Heart left ventricle (tissue), 16 donors: ENCODE results near the gene FARSB. TPM values are rescaled to one million over a fixed set of nuclear protein-coding genes. Genes with fewer than 3 reads are reported as not detected.

ENCODE experiments used
- ATAC-seq, 4 donors: fragments of 200-7000 bp; cut with Tn5 transposase; one replicate each; pipeline ENCODE4 v1.9.1; 2020 to 2022; ENCODE audit warnings: moderate library complexity in 4 of 4, mild to moderate bottlenecking in 3 of 4, moderate number of reproducible peaks in 1 of 4
- DNase-seq, 5 donors: peaks; one replicate each; pipeline ENCODE4 v3.0.0-alpha.2; 2020
- H3K27ac ChIP-seq, 12 donors: fragments of 200-600 bp; sonication (generic) in 4 of 12; one replicate each; pipeline versions ENCODE4 v1.5.0 to v1.8.0; 2016 to 2022; ENCODE audit warnings: mild to moderate bottlenecking in 2 of 12
- H3K27me3 ChIP-seq, 9 donors: fragments of 200-600 bp; sonication (generic) in 2 of 9; one replicate each; pipeline versions ENCODE4 v1.5.1 to v1.8.0; 2016 to 2022; ENCODE audit warnings: mild to moderate bottlenecking in 3 of 9
- H3K36me3 ChIP-seq, 9 donors: fragments of 200-600 bp; sonication (generic) in 2 of 9; one replicate each; pipeline versions ENCODE4 v1.5.0 to v1.8.0; 2018 to 2022; ENCODE audit warnings: mild to moderate bottlenecking in 2 of 9
- H3K4me1 ChIP-seq, 12 donors: fragments of 200-600 bp; sonication (generic) in 4 of 12; one replicate each; pipeline versions ENCODE4 v1.5.0 to v1.8.0; 2016 to 2022; ENCODE audit warnings: mild to moderate bottlenecking in 3 of 12
- H3K4me3 ChIP-seq, 12 donors: fragments of 200-600 bp; sonication (generic) in 4 of 12; one replicate each; pipeline versions ENCODE4 v1.5.0 to v1.8.0; 2017 to 2022; ENCODE audit warnings: mild to moderate bottlenecking in 9 of 12, moderate library complexity in 4 of 12
- H3K9me3 ChIP-seq, 12 donors: fragments of 200-600 bp; sonication (generic) in 4 of 12; one replicate each; pipeline versions ENCODE4 v1.5.0 to v1.8.0; 2016 to 2022; ENCODE audit warnings: mild to moderate bottlenecking in 1 of 12
- POLR2A ChIP-seq, 2 donors: fragments of 450-650 bp; IDR thresholded peaks; one replicate each; pipeline ENCODE4 v1.6.1; 2017; ENCODE audit warnings: antibody characterized with exemption in 2 of 2, mild to moderate bottlenecking in 2 of 2, moderate library complexity in 2 of 2
- WGBS, 4 donors: extraction: QIAGEN DNeasy Blood & Tissue Kit in 2 of 4; methylation state at CpG; one replicate each; pipeline versions ENCODE4 v1.1.5 to v1.1.7; 2013 to 2018; 5-methylcytosine and 5-hydroxymethylcytosine counted together
- intact Hi-C, 10 donors: fragments of 100-400 bp; cut with DNase I; formaldehyde crosslinking; loops; one replicate each; pipeline versions ENCODE4 v1.11.1 to v1.14.2; 2022
- polyA plus RNA-seq, 2 donors: library from polyadenylated mRNA; stranded (reverse); fragments of 200-250 nt; gene quantifications; one replicate each; pipeline ENCODE4 v1.2.3, GENCODE V29; 2013
- total RNA-seq, 9 donors: library from RNA; depleted of rRNA in 2 of 9; stranded (reverse); fragments of >200 nt in 2 of 9; fragmentation: NEBNext Ultra II Directional in 3 of 9; extraction: Animal tissue kit (Norgen Biotek cat#: 25700) in 3 of 9; gene quantifications; one replicate each; pipeline versions ENCODE4 v1.1.0 to v1.2.4, GENCODE V29; 2016 to 2023
- TF ChIP-seq, protein P1 (sequence below), 12 donors: fragments of 200-600 bp; sonication (generic) in 4 of 12; IDR thresholded peaks; one replicate each; pipeline versions ENCODE4 v1.5.0 to v1.8.0; 2018 to 2022; ENCODE audit warnings: antibody characterized with exemption in 12 of 12, mild to moderate bottlenecking in 5 of 12
- donor health status: ischemic (EF 13 %, LVEDD 7.1; RV severe dilation, severe dysfunction).
- donor health status: healthy with polysubstance abuse.
- donor health status: DM: no; HTN: yes; CAD: no.
- donor health status: DM: no; HTN: no; CAD: no.
- donor health status: ischemic (EF 25% LVEDD 6.9; RV normal size, moderate dysfunction).
- donor health status: ischemic (EF 25% LVEDD 5.7; RV mildly dilated, moderate dysfunction).
- donor health status: healthy.
- donor health status: DM: yes; HTN: yes; CAD: no.
- donor health status: ischemic (EF 35%, LVEDD 5.7; RV mildly dilated, moderate dysfunction).
- donor health status: nonischemic (EF 11% LVEDD 7.7; RV severe dilation, severe dysfunction).
- donor health status: DM: yes; HTN: yes; CAD: no.
- donor health status: PGD.
- donor health status: ischemic (EF 29% LVEDD 5.4; RV normal size, mild dysfunction).
- donor health status: nonischemic (EF 23%, LVEDD 6.1; RV moderate dilation, normal function).

FARSB gene
- total and polyA plus RNA-seq, 11 donors, result 9.8 to 29.2 (median 19.5) TPM

GRCh38 chr2:222538535-222538934, 117.4 kb downstream of the FARSB start:
- no peaks in the 10 kb centered on the region for H3K4me1 ChIP-seq
- intact Hi-C loops, result no loop called here
- 74 to 95% (median 82%) methylated on average over 3 of the region's 3 CpGs for WGBS, 4 donors
- TF ChIP-seq POLR2A (IDR thresholded peaks at IDR 0.05), result no peak
- TF ChIP-seq, protein P1, sequence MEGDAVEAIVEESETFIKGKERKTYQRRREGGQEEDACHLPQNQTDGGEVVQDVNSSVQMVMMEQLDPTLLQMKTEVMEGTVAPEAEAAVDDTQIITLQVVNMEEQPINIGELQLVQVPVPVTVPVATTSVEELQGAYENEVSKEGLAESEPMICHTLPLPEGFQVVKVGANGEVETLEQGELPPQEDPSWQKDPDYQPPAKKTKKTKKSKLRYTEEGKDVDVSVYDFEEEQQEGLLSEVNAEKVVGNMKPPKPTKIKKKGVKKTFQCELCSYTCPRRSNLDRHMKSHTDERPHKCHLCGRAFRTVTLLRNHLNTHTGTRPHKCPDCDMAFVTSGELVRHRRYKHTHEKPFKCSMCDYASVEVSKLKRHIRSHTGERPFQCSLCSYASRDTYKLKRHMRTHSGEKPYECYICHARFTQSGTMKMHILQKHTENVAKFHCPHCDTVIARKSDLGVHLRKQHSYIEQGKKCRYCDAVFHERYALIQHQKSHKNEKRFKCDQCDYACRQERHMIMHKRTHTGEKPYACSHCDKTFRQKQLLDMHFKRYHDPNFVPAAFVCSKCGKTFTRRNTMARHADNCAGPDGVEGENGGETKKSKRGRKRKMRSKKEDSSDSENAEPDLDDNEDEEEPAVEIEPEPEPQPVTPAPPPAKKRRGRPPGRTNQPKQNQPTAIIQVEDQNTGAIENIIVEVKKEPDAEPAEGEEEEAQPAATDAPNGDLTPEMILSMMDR (IDR thresholded peaks at IDR 0.05), result no peak
- no peaks in the 10 kb centered on the region for H3K9me3 ChIP-seq
- H3K36me3 ChIP-seq, result no peaks in the 10 kb centered on the region
- H3K27me3 ChIP-seq, result no peaks in the 10 kb centered on the region
- no peak overlapping the region for H3K4me3 ChIP-seq
- DNase-seq (no peak), ATAC-seq (no peak)
- no peak overlapping the region for H3K27ac ChIP-seq

DNA sequence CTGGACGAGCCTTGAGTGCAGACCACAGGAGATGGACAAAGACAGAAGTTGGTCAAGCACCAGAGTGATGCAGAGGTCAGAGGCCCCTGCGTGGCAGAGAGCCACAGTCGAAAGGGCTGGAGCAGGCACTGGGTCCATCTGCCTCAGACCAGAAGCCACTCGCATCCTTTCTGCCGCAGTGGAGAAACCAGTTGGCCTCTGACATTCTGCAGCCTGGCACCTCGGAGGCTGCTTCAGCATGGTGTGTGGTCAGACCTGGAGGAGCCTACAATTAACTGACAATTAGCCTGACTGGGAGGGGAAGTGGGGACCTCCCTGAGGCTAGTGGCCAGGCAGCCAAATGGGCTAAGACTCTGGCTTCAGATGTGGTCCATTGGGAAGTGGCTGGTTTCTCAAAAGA, 120.4 kb downstream of the FARSB start:
- no peaks in the 10 kb centered on the region for H3K9me3 ChIP-seq
- 71 to 85% (median 83%) methylated on average over 3 to 6 of the region's 6 CpGs for WGBS, 4 donors
- H3K27ac ChIP-seq, result no peak overlapping the region
- intact Hi-C loops, result no loop called here
- TF ChIP-seq, protein P1 (IDR thresholded peaks at IDR 0.05), result no peak
- no peak for TF ChIP-seq POLR2A (IDR thresholded peaks at IDR 0.05)
- H3K4me1 ChIP-seq, result no peaks in the 10 kb centered on the region
- no peak overlapping the region for H3K4me3 ChIP-seq
- H3K36me3 ChIP-seq, result no peaks in the 10 kb centered on the region
- no peak for DNase-seq
- ATAC-seq, result no peak
- no peaks in the 10 kb centered on the region for H3K27me3 ChIP-seq

DNA sequence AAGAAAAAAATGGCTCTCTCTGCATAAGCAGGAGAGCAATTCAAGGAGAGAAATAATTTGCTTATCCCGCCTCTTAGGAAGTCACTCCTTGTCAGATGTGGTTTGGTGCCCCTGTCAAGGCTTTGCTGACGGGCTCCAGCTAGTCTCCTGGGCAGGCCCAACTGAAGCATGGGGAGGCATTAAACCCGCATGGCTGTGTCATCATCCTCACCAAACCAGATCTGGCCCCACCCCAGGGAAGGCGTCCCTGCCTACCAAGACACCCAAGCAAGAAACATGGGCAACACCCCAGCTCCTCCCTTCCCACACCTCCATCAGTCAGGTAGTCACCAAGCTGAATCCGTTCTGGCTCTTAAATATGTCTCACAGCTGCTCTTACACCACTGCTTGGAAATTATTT, 123.6 kb downstream of the FARSB start:
- intact Hi-C loops, result no loop called here
- H3K9me3 ChIP-seq, result no peaks in the 10 kb centered on the region
- ATAC-seq (no peak), DNase-seq (no peak)
- H3K4me3 ChIP-seq, result no peak overlapping the region
- H3K4me1 ChIP-seq, result no peaks in the 10 kb centered on the region
- no peak for TF ChIP-seq POLR2A (IDR thresholded peaks at IDR 0.05)
- TF ChIP-seq, protein P1 (IDR thresholded peaks at IDR 0.05), result no peak
- H3K27ac ChIP-seq, result no peak overlapping the region
- H3K27me3 ChIP-seq, result no peaks in the 10 kb centered on the region
- WGBS, 4 donors, result 80 to 85% (median 84%) methylated on average over 5 of the region's 5 CpGs
- no peaks in the 10 kb centered on the region for H3K36me3 ChIP-seq

DNA sequence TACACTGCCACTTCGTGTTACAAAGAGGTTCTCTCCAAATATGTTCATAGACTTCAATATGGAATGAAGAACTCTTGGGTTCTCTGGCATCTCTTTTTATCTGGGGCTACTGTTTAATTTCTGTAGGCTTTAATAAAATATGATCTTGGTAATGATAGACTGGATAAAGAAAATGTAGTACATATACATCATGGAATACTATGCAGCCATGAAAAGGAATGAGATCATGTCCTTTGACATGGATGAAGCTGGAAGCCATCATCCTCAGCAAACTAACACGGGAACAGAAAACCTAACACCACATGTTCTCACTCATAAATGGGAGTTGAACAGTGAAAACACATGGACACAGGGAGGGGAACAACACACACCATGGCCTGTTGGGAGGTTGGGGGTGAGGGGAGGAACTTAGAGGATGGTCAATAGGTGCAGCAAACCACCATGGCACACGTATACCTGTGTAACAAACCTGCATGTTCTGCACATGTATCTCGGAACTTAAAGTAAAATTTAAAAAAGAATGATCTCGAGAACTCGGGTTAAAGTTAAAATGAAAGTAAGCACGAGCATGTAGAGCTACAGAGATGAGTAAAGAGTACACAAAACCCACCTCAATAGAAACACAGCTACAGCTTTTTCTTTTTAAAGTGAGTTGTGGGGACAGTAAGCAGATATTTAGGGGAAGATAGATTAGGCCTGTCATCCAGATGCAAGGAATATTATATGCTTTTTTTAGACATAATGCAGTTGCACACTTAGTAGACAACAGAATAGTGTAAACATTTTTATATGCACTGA, 129.2 kb downstream of the FARSB start:
- no peaks in the 10 kb centered on the region for H3K36me3 ChIP-seq
- no peaks in the 10 kb centered on the region for H3K4me1 ChIP-seq
- H3K4me3 ChIP-seq, result no peak overlapping the region
- DNase-seq (no peak), ATAC-seq (no peak)
- no peak for TF ChIP-seq POLR2A (IDR thresholded peaks at IDR 0.05)
- TF ChIP-seq, protein P1 (IDR thresholded peaks at IDR 0.05), result no peak
- no peaks in the 10 kb centered on the region for H3K27me3 ChIP-seq
- no peak overlapping the region for H3K27ac ChIP-seq
- 84 to 88% (median 87%) methylated on average over 7 of the region's 7 CpGs for WGBS, 4 donors
- intact Hi-C loops, result no loop called here
- no peaks in the 10 kb centered on the region for H3K9me3 ChIP-seq
